Chondrocyte (in vitro differentiated cells): Measurements from ENCODE around the gene NAA11. TPM values are rescaled to one million over a fixed set of nuclear protein-coding genes. Genes with fewer than 3 reads are reported as not detected.

Experiments
- DNase-seq: peaks from one replicate; pipeline ENCODE4 v3.0.0; 2021; ENCODE audit warnings: mixed read lengths, low spot score
- H3K27ac Mint-ChIP-seq: one replicate; pipeline ENCODE4 v1.8.0; 2021; ENCODE audit warnings: mild to moderate bottlenecking, moderate library complexity, mixed read lengths; ENCODE audit not compliant: unreplicated experiment
- H3K27me3 Mint-ChIP-seq: 2 replicates; pipeline ENCODE4 v1.8.0; 2021; ENCODE audit warnings: low read depth, mixed read lengths
- H3K36me3 Mint-ChIP-seq: 2 replicates; pipeline ENCODE4 v1.8.0; 2021; ENCODE audit warnings: low read depth, mixed read lengths
- H3K4me1 Mint-ChIP-seq: 2 replicates; pipeline ENCODE4 v1.8.0; 2021; ENCODE audit warnings: low read depth, mild to moderate bottlenecking, mixed read lengths
- H3K4me3 Mint-ChIP-seq: one replicate; pipeline ENCODE4 v1.8.0; 2021; ENCODE audit warnings: mild to moderate bottlenecking, moderate library complexity, mixed read lengths; ENCODE audit not compliant: unreplicated experiment
- H3K9me3 Mint-ChIP-seq: 2 replicates; pipeline ENCODE4 v1.8.0; 2021; ENCODE audit warnings: low read depth, mixed read lengths
- CTCF ChIP-seq: fragments of 200-600 bp; sonication (generic); IDR thresholded peaks from 2 replicates; pipeline ENCODE4 v1.5.0; 2021; ENCODE audit warnings: antibody characterized with exemption, mild to moderate bottlenecking, moderate library complexity
- total RNA-seq: library from RNA; stranded (reverse); gene quantifications from 3 replicates; pipeline ENCODE4 v1.2.1, GENCODE V29; 2021

The NAA11 gene
- total RNA-seq, 1 donor from 2014 or later: not detected

- no peak for TF ChIP-seq CTCF
- Mint-ChIP-seq H3K27me3 (peaks cover 3% of the 10 kb centered on the region), H3K27ac (no peak overlapping the region)
These were observed 53.1 kb downstream of the NAA11 start for GRCh38 chr4:79272761-79273160.

GRCh38 chr4:79272126-79272525 lies 53.7 kb downstream of the NAA11 start:
- H3K27ac Mint-ChIP-seq: no peak overlapping the region
- H3K4me1 Mint-ChIP-seq: no peaks in the 10 kb centered on the region
- DNase-seq: no peak
- TF ChIP-seq CTCF: no peak
- H3K36me3 Mint-ChIP-seq: no peaks in the 10 kb centered on the region
- H3K27me3 Mint-ChIP-seq: no peaks in the 10 kb centered on the region
- H3K9me3 Mint-ChIP-seq: no peaks in the 10 kb centered on the region
- H3K4me3 Mint-ChIP-seq: no peak overlapping the region

More at GRCh38 chr4:79272761-79273160, 53.1 kb downstream of the NAA11 start:
- Mint-ChIP-seq H3K36me3 (no peaks in the 10 kb centered on the region), H3K9me3 (no peaks in the 10 kb centered on the region), H3K4me1 (no peaks in the 10 kb centered on the region), H3K4me3 (no peak overlapping the region)
- DNase-seq: no peak

- no peak for DNase-seq
- no peaks in the 10 kb centered on the region for H3K36me3 Mint-ChIP-seq
- TF ChIP-seq CTCF: no peak
- no peaks in the 10 kb centered on the region for H3K27me3 Mint-ChIP-seq
- H3K4me3 Mint-ChIP-seq: no peak overlapping the region
- H3K9me3 Mint-ChIP-seq: no peaks in the 10 kb centered on the region
- no peak overlapping the region for H3K27ac Mint-ChIP-seq
- H3K4me1 Mint-ChIP-seq: no peaks in the 10 kb centered on the region
These were observed 58.2 kb downstream of the NAA11 start for GRCh38 chr4:79267671-79268070.

Other genes with a start within 250 kb of the NAA11 start
- gene GK2, start 82.2 kb upstream of the NAA11 start, total RNA-seq: not detected in 3 replicates